ENCODE measurements around the gene GNG12. TPM values are rescaled to one million over a fixed set of nuclear protein-coding genes. Genes with fewer than 3 reads are reported as not detected.

Gene GNG12
- total RNA-seq, 5 donors from 2014 or later (not counting 1 experiment from before 2014, with no cell fraction given), result 0.26 to 0.44 (median 0.35) TPM; not detected in 2

- peaks cover 9% of the 10 kb centered on the region for H3K36me3 Mint-ChIP-seq
- H3K27me3 Mint-ChIP-seq, result no peaks in the 10 kb centered on the region
- H3K9me3 Mint-ChIP-seq, result no peaks in the 10 kb centered on the region
- peak overlapping the region; percentile 86 to 93 (median 92) for H3K4me3 Mint-ChIP-seq
- CTCF ChIA-PET, result interaction anchor here in 1 of 2 donors (0.7 to 1.5 kb wide), 2 partner anchors 37 to 74 kb away, joined by 3 to 8 read pairs; no protein-coding TSS in a partner anchor
- no peaks in the 10 kb centered on the region for H3K9me3 ChIP-seq
- peaks cover 29 to 34% (median 31%) of the 10 kb centered on the region in 3 donors for H3K4me1 Mint-ChIP-seq
- H3K27ac ChIP-seq (ENCODE audit: low read length), result peak overlapping the region; percentile 31
- peaks cover 3 to 4% of the 10 kb centered on the region in 2 donors for H3K36me3 ChIP-seq (ENCODE audit: control insufficient read depth in 2 of 2, extremely low read depth in 1 of 2, insufficient read depth in 1 of 2, low read length in 1 of 2)
- POLR2A ChIA-PET, result interaction anchor here (0.6 to 3.3 kb wide), 4 partner anchors 10 to 209 kb away, joined by 3 to 18 read pairs (median 4); no protein-coding TSS in a partner anchor
- ATAC-seq (replicated peaks in 1 of 4), result peak; percentile 7 to 30 (median 24)
- no peaks in the 10 kb centered on the region for H3K27me3 ChIP-seq (replicated peaks in 1 of 2; ENCODE audit: control insufficient read depth in 2 of 2, extremely low read depth in 1 of 2, insufficient read depth in 2 of 2, low read length in 1 of 2)
- peaks cover 4 to 14% of the 10 kb centered on the region in 2 experiments for H3K4me1 ChIP-seq (ENCODE audit: control insufficient read depth in 1 of 2, extremely low read depth in 1 of 2, insufficient read depth in 2 of 2, low read length in 2 of 2)
- H3K27ac Mint-ChIP-seq, result peak overlapping the region; percentile 75 to 88
- peak; percentile 22 to 82 (median 69) for DNase-seq
- under 1% methylated on average over 41 of the region's 43 CpGs for WGBS (ENCODE audit: insufficient coverage)
- H3K4me3 ChIP-seq (ENCODE audit: control insufficient read depth in 1 of 2, extremely low read depth in 1 of 2, low read length in 1 of 2), result peak overlapping the region; percentile 80 to 84
Observed at GRCh38 chr1:67686267-67687197, 146.7 kb downstream of the GNG12 start.

- CTCF ChIA-PET, result interaction anchor here (0.6 to 2.1 kb wide), 7 partner anchors 9 to 472 kb away, joined by 3 to 17 read pairs (median 6); no protein-coding TSS in a partner anchor
Observed at GRCh38 chr1:67685558-67686266, 147.6 kb downstream of the GNG12 start.

GRCh38 chr1:67685067-67685557 lies 148.2 kb downstream of the GNG12 start, which contains the start of gene GADD45A:
Gene GADD45A (plus strand): TSS chr1:67685201. CDS start chr1:67685495, 294 bp downstream.
- ATAC-seq (replicated peaks in 1 of 4) (peak; percentile 89 to 91 (median 90)), DNase-seq (peak; percentile 79 to 97 (median 93))
- 0% methylated on average over 36 of the region's 39 CpGs for WGBS (ENCODE audit: insufficient coverage)
- no peaks in the 10 kb centered on the region for H3K27me3 Mint-ChIP-seq
- no peaks in the 10 kb centered on the region for H3K27me3 ChIP-seq (replicated peaks in 1 of 2; ENCODE audit: control insufficient read depth in 2 of 2, extremely low read depth in 1 of 2, insufficient read depth in 2 of 2, low read length in 1 of 2)
- H3K9me3 ChIP-seq, result no peaks in the 10 kb centered on the region
- ChIA-PET POLR2A (interaction anchor here (0.6 to 3.3 kb wide), 18 partner anchors 9 to 760 kb away, joined by 3 to 23 read pairs (median 6); partner anchors contain the start of genes DNAI4 (in 1 of the 2) and MIER1 (in 1 of the 2)), CTCF (interaction anchor here (0.6 to 2.1 kb wide), 13 partner anchors 10 to 471 kb away, joined by 3 to 17 read pairs (median 3); no protein-coding TSS in a partner anchor)
- peaks cover 3 to 4% of the 10 kb centered on the region in 2 donors for H3K36me3 ChIP-seq (ENCODE audit: control insufficient read depth in 2 of 2, extremely low read depth in 1 of 2, insufficient read depth in 1 of 2, low read length in 1 of 2)
- H3K4me3 ChIP-seq (ENCODE audit: control insufficient read depth in 1 of 2, extremely low read depth in 1 of 2, low read length in 1 of 2), result peak within 1 kb of the TSS; percentile 80 to 84
- H3K9me3 Mint-ChIP-seq, result no peaks in the 10 kb centered on the region
- H3K27ac ChIP-seq (ENCODE audit: low read length), result peak within 1 kb of the TSS; percentile 51
- H3K27ac Mint-ChIP-seq, result peak within 1 kb of the TSS; percentile 82 to 90
- peaks cover 9% of the 10 kb centered on the region for H3K36me3 Mint-ChIP-seq
- H3K4me1 ChIP-seq (ENCODE audit: control insufficient read depth in 1 of 2, extremely low read depth in 1 of 2, insufficient read depth in 2 of 2, low read length in 2 of 2), result peaks cover 4 to 14% of the 10 kb centered on the region in 2 experiments
- peaks cover 29 to 34% (median 31%) of the 10 kb centered on the region in 3 donors for H3K4me1 Mint-ChIP-seq
- H3K4me3 Mint-ChIP-seq, result peak within 1 kb of the TSS; percentile 86 to 93 (median 92)

More at GRCh38 chr1:67685558-67686266, 147.6 kb downstream of the GNG12 start:
- Mint-ChIP-seq H3K4me3 (peak overlapping the region; percentile 86 to 93 (median 92)), H3K27me3 (no peaks in the 10 kb centered on the region), H3K36me3 (peaks cover 9% of the 10 kb centered on the region), H3K27ac (peak overlapping the region; percentile 39 to 82), H3K4me1 (peaks cover 29 to 34% (median 31%) of the 10 kb centered on the region in 3 donors), H3K9me3 (no peaks in the 10 kb centered on the region)
- Histone ChIP-seq H3K36me3 (ENCODE audit: control insufficient read depth in 2 of 2, extremely low read depth in 1 of 2, insufficient read depth in 1 of 2, low read length in 1 of 2) (peaks cover 3 to 4% of the 10 kb centered on the region in 2 donors), H3K4me3 (ENCODE audit: control insufficient read depth in 1 of 2, extremely low read depth in 1 of 2, low read length in 1 of 2) (peak overlapping the region; percentile 80 to 84), H3K27ac (ENCODE audit: low read length) (peak overlapping the region; percentile 51), H3K27me3 (replicated peaks in 1 of 2; ENCODE audit: control insufficient read depth in 2 of 2, extremely low read depth in 1 of 2, insufficient read depth in 2 of 2, low read length in 1 of 2) (no peaks in the 10 kb centered on the region), H3K9me3 (no peaks in the 10 kb centered on the region), H3K4me1 (ENCODE audit: control insufficient read depth in 1 of 2, extremely low read depth in 1 of 2, insufficient read depth in 2 of 2, low read length in 2 of 2) (peaks cover 4 to 14% of the 10 kb centered on the region in 2 experiments)
- POLR2A ChIA-PET, result interaction anchor here (0.6 to 3.3 kb wide), 16 partner anchors 9 to 761 kb away, joined by 3 to 23 read pairs (median 6); partner anchors contain the start of genes DNAI4 (in 1 of the 2) and MIER1 (in 1 of the 2)
- WGBS (ENCODE audit: insufficient coverage), result 0% methylated on average over 59 of the region's 65 CpGs
- ATAC-seq (replicated peaks in 1 of 4) (peak; percentile 12 to 45 (median 36)), DNase-seq (peak; percentile 19 to 67 (median 44))

- DNase-seq, result no peak
- CTCF ChIA-PET, result interaction anchor here (0.6 to 2.1 kb wide), 13 partner anchors 10 to 470 kb away, joined by 3 to 17 read pairs (median 3); no protein-coding TSS in a partner anchor
- ATAC-seq (replicated peaks in 1 of 4), result no peak
- peaks cover 29 to 34% (median 31%) of the 10 kb centered on the region in 3 donors for H3K4me1 Mint-ChIP-seq
- Histone ChIP-seq H3K27me3 (replicated peaks in 1 of 2; ENCODE audit: control insufficient read depth in 2 of 2, extremely low read depth in 1 of 2, insufficient read depth in 2 of 2, low read length in 1 of 2) (no peaks in the 10 kb centered on the region), H3K27ac (ENCODE audit: low read length) (peak overlapping the region; percentile 45), H3K4me3 (ENCODE audit: control insufficient read depth in 1 of 2, extremely low read depth in 1 of 2, low read length in 1 of 2) (peak overlapping the region; percentile 80 to 84), H3K36me3 (ENCODE audit: control insufficient read depth in 2 of 2, extremely low read depth in 1 of 2, insufficient read depth in 1 of 2, low read length in 1 of 2) (peaks cover 3 to 4% of the 10 kb centered on the region in 2 donors), H3K9me3 (no peaks in the 10 kb centered on the region), H3K4me1 (ENCODE audit: control insufficient read depth in 1 of 2, extremely low read depth in 1 of 2, insufficient read depth in 2 of 2, low read length in 2 of 2) (peaks cover 4 to 14% of the 10 kb centered on the region in 2 experiments)
- peak overlapping the region; percentile 82 to 90 for H3K27ac Mint-ChIP-seq
- peaks cover 9% of the 10 kb centered on the region for H3K36me3 Mint-ChIP-seq
- POLR2A ChIA-PET, result interaction anchor here (0.6 to 3.3 kb wide), 17 partner anchors 8 to 760 kb away, joined by 3 to 23 read pairs (median 6); partner anchors contain the start of genes DNAI4 (in 1 of the 2) and MIER1 (in 1 of the 2)
- 0% methylated on average over 9 of the region's 20 CpGs for WGBS (ENCODE audit: insufficient coverage)
- H3K27me3 Mint-ChIP-seq, result peaks cover 0 to 2% of the 10 kb centered on the region in 2 donors
- H3K9me3 Mint-ChIP-seq, result no peaks in the 10 kb centered on the region
- H3K4me3 Mint-ChIP-seq, result peak overlapping the region; percentile 86 to 93 (median 92)
Observed at GRCh38 chr1:67684526-67685066, 148.7 kb downstream of the GNG12 start.

- 0% methylated on average over 4 of the region's 8 CpGs for WGBS (ENCODE audit: insufficient coverage)
- H3K27ac ChIP-seq (ENCODE audit: low read length), result peak overlapping the region; percentile 45
Observed at GRCh38 chr1:67683766-67684525, 149.3 kb downstream of the GNG12 start.

More at GRCh38 chr1:67683766-67684525, 149.3 kb downstream of the GNG12 start:
- H3K9me3 ChIP-seq, result no peaks in the 10 kb centered on the region
- H3K9me3 Mint-ChIP-seq, result no peaks in the 10 kb centered on the region
- peak overlapping the region; percentile 70 to 82 for H3K27ac Mint-ChIP-seq
- ChIA-PET POLR2A (interaction anchor here (0.6 to 3.3 kb wide), 3 partner anchors 9 to 10 kb away, joined by 3 to 23 read pairs (median 18); no protein-coding TSS in a partner anchor), CTCF (interaction anchor here (0.6 to 2.1 kb wide), 4 partner anchors 9 to 122 kb away, joined by 3 to 17 read pairs (median 3); no protein-coding TSS in a partner anchor)
- H3K4me1 Mint-ChIP-seq, result peaks cover 29 to 34% (median 31%) of the 10 kb centered on the region in 3 donors
- H3K36me3 ChIP-seq (ENCODE audit: control insufficient read depth in 2 of 2, extremely low read depth in 1 of 2, insufficient read depth in 1 of 2, low read length in 1 of 2), result peaks cover 3 to 4% of the 10 kb centered on the region in 2 donors
- peak overlapping the region in 1 of 2 donors; percentile 80 for H3K4me3 ChIP-seq (ENCODE audit: control insufficient read depth in 1 of 2, extremely low read depth in 1 of 2, low read length in 1 of 2)
- ATAC-seq (replicated peaks in 1 of 4) (no peak), DNase-seq (peak in 1 of 35 experiments; percentile 31)
- peaks cover 0 to 2% of the 10 kb centered on the region in 2 donors for H3K27me3 Mint-ChIP-seq
- peaks cover 9% of the 10 kb centered on the region for H3K36me3 Mint-ChIP-seq
- H3K4me3 Mint-ChIP-seq, result peak overlapping the region; percentile 86 to 93 (median 92)
- H3K27me3 ChIP-seq (replicated peaks in 1 of 2; ENCODE audit: control insufficient read depth in 2 of 2, extremely low read depth in 1 of 2, insufficient read depth in 2 of 2, low read length in 1 of 2), result no peaks in the 10 kb centered on the region
- H3K4me1 ChIP-seq (ENCODE audit: control insufficient read depth in 1 of 2, extremely low read depth in 1 of 2, insufficient read depth in 2 of 2, low read length in 2 of 2), result peaks cover 4 to 14% of the 10 kb centered on the region in 2 experiments
